Measurements from ENCODE around the gene SMOC2. TPM values are rescaled to one million over a fixed set of nuclear protein-coding genes. Genes with fewer than 3 reads are reported as not detected.

The SMOC2 gene
- total and polyA plus RNA-seq, 2 of the 4 experiments (the other 2 are of a cell fraction) = not detected

DNA sequence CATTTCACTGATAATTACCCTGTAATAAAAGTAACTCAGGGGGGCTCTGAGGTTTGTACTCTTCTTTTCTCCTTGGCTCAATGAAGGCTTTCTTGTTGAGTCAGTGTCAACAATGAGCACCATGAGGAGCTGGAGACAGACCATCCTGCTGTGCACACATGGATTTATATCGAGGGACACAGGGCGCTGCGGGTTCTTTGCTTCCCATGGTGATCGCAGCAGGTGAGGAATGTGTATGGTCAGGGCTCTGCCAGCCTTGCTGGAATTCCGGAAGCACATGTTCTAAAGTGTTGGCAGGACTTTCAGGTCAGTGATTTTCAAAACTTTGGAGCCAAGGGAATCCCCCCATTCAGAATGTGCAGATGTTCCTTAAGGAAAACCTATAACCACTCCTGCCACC lies 27.1 kb downstream of the SMOC2 start:
- no peak overlapping the region for H3K4me2 ChIP-seq (ENCODE audit: low read depth, low read length)
- H3K4me3 ChIP-seq (ENCODE audit: insufficient read depth, low read depth, low read length) = no peak overlapping the region
- no peak overlapping the region for H2AK5ac ChIP-seq (ENCODE audit: low read depth, low read length)
- H2BK5ac ChIP-seq (ENCODE audit: low read depth, low read length, poor library complexity, severe bottlenecking) = no peak overlapping the region
- no peak overlapping the region for H3K27ac ChIP-seq (ENCODE audit: insufficient read depth, low read length)
- no peak for ATAC-seq (ENCODE audit: low read depth)
- no peak for DNase-seq
- H4K20me1 ChIP-seq (ENCODE audit: insufficient read depth, low read length) = no peaks in the 10 kb centered on the region
- TF ChIP-seq RAD21 (IDR thresholded peaks at IDR 0.05; ENCODE audit: low read length) (no peak), POLR2A (IDR thresholded peaks at IDR 0.05; ENCODE audit: low read depth, low read length) (no peak)
- H3K18ac ChIP-seq (ENCODE audit: low read depth, low read length) = no peak overlapping the region
- CTCF ChIA-PET = no interaction called here
- H3K14ac ChIP-seq (replicated peaks; ENCODE audit: low read depth, low read length) = no peak overlapping the region
- H4K8ac ChIP-seq (ENCODE audit: low read depth in 2 of 2, low read length in 2 of 2) = no peak overlapping the region
- H2AFZ ChIP-seq (replicated peaks; ENCODE audit: low read length, poor library complexity) = no peak overlapping the region
- in situ Hi-C loops (cut with MboI; ENCODE audit: low sequenced_read_pairs) (no loop called here), dilution Hi-C loops (cut with HindIII; ENCODE audit: low sequenced_read_pairs, unreplicated experiment) (no loop called here), intact Hi-C loops (cut with micrococcal nuclease) (no loop called here)
- no peak overlapping the region for H4K5ac ChIP-seq (ENCODE audit: low read depth, low read length)
- BruUV-seq (replicated peaks) = no TSS peak
- H3K79me1 ChIP-seq (ENCODE audit: low read depth in 1 of 2, low read length in 2 of 2) = no peaks in the 10 kb centered on the region
- no CpG with 5 or more reads among the region's 5 CpGs for WGBS, 2 experiments (ENCODE audit: extremely low coverage in 2 of 2, insufficient read length in 1 of 2)
- no peaks in the 10 kb centered on the region for H3K4me1 ChIP-seq (ENCODE audit: control insufficient read depth, insufficient read depth, low read length)
- no peak overlapping the region for H3K9ac ChIP-seq (ENCODE audit: low read depth, low read length)
- H2BK120ac ChIP-seq (ENCODE audit: low read depth, low read length) = no peak overlapping the region
- H3K4ac ChIP-seq (ENCODE audit: low read depth, low read length) = no peak overlapping the region
- peaks cover 29% of the 10 kb centered on the region for H3K9me3 ChIP-seq (ENCODE audit: control insufficient read depth, insufficient read depth, low read length)
- H2BK15ac ChIP-seq (ENCODE audit: low read depth, low read length) = no peak overlapping the region
- H2AK9ac ChIP-seq (replicated peaks; ENCODE audit: low read depth, low read length, poor library complexity) = no peak overlapping the region
- no peak overlapping the region for H3K56ac ChIP-seq (ENCODE audit: extremely low read depth, insufficient read depth, low read length)
- no peaks in the 10 kb centered on the region for H3K27me3 ChIP-seq (ENCODE audit: control insufficient read depth, insufficient read depth, low read length)
- H2BK20ac ChIP-seq (ENCODE audit: low read depth, low read length) = no peak overlapping the region
- H3K36me3 ChIP-seq (ENCODE audit: control insufficient read depth, insufficient read depth, low read length) = no peaks in the 10 kb centered on the region
- no peak overlapping the region for H4K91ac ChIP-seq (ENCODE audit: insufficient read depth, low read depth, low read length)
- no peak overlapping the region for H3K23ac ChIP-seq (ENCODE audit: low read depth, low read length)
- POLR2A ChIA-PET (ENCODE audit: unreplicated experiment) = no interaction called here
- H3K9me1 ChIP-seq (ENCODE audit: insufficient read depth, low read length) = no peaks in the 10 kb centered on the region

Data from IMR-90 (cell line).